NCI-H1105 (cell line): ENCODE data around the gene PTPN22.

ENCODE experiments used
- DNase-seq: peaks from one replicate; lab custom pipeline; 2025; lab: John Stamatoyannopoulos, UW

PTPN22 gene

DNA sequence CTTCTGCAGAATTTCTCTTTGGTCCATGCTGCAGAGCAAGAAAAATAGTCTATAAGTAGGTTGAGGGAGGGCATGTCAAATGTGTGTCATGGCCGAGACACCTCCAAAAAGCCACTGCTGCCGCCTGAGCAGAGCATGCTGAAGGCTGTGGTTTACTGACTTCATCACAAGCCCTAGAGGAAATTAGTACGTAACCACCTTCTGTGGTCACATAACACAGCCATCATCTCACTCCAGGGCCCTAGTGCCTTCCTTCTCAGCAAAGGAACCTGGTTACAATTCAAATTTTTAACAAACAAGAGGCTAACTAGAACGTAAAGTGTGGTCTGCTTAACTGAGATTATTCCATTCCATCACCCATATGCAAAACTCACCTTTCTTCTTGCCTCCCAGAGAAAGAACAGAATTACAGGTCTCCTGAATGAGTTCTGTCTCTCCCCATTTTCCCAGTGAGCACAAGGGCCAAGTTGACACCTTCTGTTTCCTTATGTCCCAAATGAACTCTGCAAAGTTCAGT is at the start of gene PTPN22:
Gene PTPN22 (minus strand): TSS at position 116 of the 517 bp plus-strand sequence.
- no peak for DNase-seq

- DNase-seq = no peak
Measured at GRCh38 chr1:113918243-113918642, 46.7 kb upstream of the PTPN22 start.

DNA sequence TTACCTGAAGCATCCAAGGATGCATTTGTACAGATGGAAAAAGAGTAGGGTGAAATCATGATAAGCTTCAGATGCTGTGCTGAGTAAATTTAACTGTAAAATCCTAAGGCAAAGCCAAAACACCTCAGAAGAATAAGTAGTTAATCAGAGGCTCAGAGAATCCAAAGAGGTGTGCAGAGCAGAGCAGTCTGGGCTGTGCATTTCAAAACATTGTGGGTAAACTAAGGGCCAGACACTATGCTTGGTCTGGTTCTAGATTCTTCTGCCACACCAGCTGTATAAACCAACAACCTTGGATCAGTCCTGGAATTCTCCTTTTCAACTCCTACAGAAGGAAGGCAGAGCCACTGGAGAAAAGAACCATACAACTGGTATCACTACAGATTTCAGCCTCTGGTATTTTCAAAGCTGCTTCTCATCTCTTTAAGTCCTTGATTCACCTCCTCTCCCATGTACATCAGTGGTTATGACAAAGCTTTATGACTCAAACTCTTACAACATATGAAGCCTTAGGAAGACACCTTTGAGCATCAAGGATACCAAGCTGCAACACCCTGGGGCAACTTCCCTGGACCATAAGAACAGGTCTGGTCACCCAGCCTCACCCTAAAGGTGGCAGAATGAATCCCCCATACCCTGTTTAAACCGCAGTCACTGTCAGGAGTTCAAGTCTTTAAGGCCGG is 46.0 kb upstream of the PTPN22 start:
- no peak for DNase-seq

GRCh38 chr1:113916974-113917373 is 45.5 kb upstream of the PTPN22 start:
- no peak for DNase-seq

GRCh38 chr1:113913887-113914664 is 42.6 kb upstream of the PTPN22 start:
- no peak for DNase-seq

- DNase-seq = no peak
Measured at GRCh38 chr1:113913312-113913668, 41.8 kb upstream of the PTPN22 start.

DNA sequence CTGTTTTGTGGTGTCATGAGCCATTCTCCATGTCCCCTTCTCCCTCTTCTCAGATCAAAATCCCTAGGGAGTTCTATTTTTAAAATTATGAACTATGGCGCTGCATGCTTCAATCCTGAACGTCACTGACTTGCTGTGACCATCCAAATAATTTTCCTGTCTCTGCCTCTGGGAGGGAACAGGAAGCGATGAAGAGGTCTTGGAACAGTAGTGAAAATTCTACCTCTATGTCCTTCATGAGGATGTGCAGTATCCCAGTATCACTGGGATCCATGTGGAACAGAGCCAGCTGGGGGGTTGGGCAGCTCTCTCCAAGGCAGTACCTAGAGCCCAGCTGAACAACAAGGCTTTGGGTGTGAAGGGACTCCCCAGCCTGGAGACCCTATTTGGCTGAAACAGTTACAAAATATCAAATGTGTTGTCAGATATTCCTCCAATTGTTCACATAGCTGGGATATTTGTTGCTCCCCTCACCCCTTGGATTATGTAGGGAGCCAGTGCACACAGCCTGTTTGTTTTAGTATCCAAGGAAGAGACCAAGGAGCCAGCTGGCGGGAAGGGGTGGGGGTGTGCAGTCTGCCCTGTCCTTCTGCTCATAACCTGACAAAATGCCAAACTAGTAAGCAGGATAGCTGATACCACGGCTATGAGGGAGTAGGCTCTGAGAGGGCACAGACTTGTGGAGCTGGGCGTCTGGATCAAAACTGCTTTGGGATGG is 41.2 kb upstream of the PTPN22 start:
- no peak for DNase-seq

GRCh38 chr1:113905435-113905861 is 33.9 kb upstream of the PTPN22 start:
- peak; percentile 3 for DNase-seq

DNA sequence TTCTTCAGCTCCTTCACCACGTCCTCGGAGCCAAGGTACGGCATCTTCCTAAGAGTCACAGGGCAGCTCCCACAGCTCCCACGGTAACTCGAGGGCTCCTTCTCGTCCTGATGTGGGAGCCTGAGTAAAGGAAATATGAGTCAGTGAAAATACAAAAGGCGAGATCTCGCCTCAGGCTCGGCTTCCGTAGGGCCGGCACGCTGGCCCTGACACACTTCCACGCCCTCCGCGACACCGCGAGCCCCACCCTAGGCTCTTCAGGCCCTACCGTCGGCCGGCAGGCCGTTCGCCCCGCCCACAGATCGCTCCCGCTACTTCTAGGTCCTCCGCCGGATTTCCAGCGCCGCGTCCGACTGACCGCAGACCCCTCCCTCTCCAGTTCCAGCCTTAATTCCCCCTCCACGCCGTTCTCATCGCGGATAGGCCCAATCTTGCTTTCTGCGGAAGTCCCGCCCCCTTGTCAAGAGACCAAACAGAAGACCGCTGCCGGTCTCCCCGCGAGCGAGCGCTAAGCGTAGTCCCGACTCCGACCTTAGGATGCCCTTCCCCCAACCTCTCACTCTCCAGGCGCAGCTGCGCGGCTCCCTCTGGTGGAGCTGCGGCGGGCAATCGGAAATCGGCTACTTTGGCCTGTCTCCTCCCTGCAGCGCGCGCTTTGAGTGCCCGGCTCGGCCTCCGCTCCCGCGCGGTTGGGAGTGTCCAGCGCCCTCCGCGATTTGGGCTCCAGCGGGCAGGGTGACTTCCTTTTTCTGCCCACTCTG is 33.3 kb upstream of the PTPN22 start, which contains the start of the genes AP4B1 and DCLRE1B:
Gene AP4B1 (minus strand): TSS at position 126 of the 761 bp plus-strand sequence. CDS start 82 bp downstream, at position 44.
Gene DCLRE1B (plus strand): TSS at position 653 of the 761 bp plus-strand sequence. CDS start 261 bp downstream, outside the sequence.
- DNase-seq = peak; percentile 100

DNA sequence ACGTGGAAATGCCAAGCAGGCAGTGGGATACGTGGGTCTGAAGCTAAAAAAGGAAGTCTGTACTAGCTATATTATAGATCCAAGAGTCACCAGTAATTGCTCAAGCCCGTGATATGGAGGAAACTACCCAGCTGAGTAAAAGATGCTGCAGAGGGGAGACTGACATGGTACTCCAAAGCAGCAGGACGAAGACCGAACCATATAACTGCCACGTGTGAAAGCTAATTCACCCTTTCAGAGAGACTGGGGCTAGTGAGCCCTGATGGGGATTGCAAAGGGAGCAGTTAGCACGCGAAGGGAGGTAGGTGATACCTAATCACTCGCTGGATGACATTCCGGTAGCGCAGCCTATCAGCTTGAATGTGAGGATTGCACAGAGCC is 32.8 kb upstream of the PTPN22 start:
- DNase-seq = peak; percentile 60

DNA sequence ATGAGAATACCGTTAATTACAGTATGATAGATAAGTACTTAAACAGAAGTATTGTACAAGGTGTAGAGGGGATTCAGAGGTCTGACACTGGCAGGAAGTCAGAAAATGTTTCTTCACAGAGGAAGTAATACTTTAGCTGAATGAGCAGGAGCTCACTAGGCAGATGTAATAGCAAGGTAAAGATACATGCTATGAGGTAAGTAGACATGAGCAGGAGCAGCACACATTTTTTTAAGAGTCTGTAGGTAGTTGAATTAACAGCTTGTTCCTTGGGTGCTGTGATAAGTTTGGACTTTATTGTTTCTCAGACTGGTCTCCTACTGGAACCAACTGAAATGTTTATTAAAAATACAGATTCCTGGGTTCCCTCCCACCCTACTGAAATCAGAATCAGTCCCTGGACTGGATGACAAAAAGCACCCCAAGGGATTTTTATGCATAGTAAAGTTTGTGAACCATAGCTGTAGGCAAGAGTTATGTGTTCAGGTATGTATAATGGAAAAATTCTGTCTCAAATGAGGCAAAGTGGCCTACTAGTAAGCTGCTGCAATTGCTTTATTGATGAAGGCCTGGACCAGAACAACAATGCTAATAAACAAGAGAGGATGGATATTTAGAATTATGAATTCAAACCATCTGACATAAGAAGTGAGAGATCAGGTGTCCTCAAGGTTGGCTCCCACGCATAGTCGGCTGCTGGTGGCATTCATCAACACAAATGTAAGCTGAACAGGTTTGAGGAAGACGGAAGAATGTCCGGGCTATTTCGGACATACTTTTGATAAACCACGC is 32.2 kb upstream of the PTPN22 start:
- no peak for DNase-seq

DNA sequence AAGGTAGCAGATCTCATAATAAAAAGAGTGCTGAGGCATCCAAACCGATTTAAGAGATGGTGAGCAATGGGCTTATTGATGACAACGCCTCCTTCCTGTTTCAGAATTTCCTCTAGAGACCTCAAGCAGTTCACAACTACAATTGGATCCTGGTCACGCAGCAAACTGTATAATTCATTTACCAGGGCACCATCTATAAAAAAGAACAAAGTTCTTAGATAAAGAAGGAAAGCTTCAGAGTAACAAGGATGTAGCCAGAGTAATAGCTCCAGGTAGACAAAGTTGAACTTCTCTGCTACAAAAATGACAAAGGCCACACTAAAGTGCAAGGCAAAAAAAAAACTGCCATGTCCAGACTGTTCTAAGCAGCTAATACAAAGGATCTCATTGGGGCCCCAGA is 29.7 kb upstream of the PTPN22 start:
- DNase-seq = no peak

DNA sequence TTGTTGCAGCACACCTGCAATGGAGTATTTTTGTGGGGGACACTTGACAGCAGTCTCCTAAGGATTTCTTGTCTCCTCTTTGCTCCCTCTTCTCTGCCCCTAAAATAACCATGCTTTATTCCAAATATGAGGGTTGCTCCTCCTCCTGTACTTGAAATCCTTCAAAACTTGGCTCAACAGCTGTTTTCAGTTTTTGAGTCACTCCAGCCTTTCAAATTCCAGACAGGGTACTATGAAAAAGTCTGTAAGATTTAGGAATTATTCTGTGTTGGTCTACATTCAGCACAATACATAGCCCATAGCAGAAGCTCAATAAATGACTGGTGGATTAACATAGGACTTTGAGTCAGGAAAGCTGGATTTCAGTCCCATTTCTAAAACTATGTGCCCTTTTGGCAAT is 27.6 kb upstream of the PTPN22 start:
- no peak for DNase-seq

DNA sequence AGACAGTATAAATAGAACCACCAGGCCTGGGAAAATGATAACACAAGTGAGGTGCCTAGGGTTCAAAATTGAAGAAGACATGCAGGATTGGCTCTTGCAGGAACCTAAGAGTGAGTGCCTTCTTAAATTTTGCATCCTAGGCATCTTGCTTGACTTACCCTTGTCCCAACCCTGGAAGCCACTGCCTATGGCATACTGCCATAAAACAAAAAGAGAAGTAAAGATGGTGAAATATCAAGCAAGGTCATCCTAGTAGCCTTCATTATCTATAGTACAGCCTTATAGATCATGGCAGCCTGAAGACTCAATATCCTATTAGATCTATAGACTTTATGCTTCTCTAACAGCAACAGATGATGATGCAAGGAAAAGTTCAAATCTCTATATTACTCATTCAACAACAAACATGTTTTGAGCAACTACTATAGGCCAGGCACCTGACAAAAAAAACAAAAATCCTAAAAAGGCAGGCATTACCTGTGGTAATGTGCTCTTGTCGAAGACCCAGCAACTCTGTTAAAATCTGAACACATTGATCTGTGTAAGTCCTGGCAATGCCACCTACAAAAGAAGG is 26.8 kb upstream of the PTPN22 start:
- DNase-seq = no peak

DNA sequence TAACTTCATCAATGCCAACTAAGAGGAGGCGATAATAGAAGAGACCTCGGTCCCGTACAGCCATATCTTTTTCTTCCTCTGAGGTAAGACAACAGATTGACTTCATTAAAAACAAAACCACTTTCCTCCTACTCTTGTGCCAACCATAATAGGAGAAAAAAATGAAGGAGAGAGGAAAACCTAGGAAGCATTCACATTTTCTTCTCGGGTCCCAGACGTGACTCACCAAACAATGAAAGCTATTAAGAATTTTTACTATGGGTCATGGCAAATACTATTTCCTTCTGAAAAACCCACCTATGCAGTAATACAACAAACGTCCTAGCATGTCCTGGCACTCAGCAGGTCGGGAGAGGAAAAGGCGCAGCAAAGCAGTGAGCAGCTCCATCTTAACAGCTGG is 24.4 kb upstream of the PTPN22 start:
- no peak for DNase-seq

DNA sequence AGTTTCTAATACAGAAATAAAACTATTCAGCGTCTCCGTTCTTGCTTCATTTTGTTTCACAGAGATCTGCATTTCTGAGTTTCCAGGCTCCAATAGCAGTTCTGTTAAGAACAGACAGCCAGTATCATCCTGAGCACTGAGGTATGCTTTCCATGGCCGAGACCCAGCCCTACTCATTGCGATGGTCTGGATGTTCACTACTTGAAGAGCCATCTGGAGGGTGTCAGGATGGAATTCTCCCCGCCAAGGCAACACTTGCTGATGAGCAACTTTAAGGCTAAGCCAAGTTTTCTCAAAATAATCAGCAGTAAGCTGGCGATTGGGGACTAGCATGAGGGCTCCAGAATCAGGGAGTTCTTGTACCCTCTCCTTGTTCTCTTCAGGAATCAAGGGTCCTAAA is 23.6 kb upstream of the PTPN22 start:
- DNase-seq = no peak

GRCh38 chr1:113893267-113893666 is 21.8 kb upstream of the PTPN22 start:
- DNase-seq = no peak

GRCh38 chr1:113891631-113892220 is 20.2 kb upstream of the PTPN22 start:
- no peak for DNase-seq

DNA sequence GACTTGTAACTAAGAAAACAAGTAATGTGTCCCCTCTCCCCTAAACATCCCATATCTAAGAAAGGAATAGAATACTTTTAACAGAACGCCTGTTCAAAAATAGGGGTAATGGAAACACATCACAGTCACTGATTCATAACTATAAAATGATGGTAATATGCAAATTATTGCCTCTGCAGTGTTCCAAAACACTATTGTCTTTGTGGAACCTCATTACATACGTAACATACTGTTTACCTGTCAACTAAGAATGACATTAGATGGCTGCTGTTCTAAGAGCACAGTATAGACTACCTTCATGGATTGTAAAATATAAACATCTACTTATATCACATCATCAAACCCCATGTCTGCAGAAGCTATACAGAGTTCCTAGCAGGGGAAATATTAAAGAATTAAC is 19.3 kb upstream of the PTPN22 start:
- no peak for DNase-seq
